ENCODE results near the gene WFDC1. TPM values are rescaled to one million over a fixed set of nuclear protein-coding genes. Genes with fewer than 3 reads are reported as not detected.
"Not testable (repeated sequence)": the region's sequence is repeated elsewhere in the genome, so short reads cannot be mapped to it uniquely, and the experiment has no call there.

WFDC1 gene
- total RNA-seq, 1 donor from 2014 or later, result 0.34 TPM

DNA sequence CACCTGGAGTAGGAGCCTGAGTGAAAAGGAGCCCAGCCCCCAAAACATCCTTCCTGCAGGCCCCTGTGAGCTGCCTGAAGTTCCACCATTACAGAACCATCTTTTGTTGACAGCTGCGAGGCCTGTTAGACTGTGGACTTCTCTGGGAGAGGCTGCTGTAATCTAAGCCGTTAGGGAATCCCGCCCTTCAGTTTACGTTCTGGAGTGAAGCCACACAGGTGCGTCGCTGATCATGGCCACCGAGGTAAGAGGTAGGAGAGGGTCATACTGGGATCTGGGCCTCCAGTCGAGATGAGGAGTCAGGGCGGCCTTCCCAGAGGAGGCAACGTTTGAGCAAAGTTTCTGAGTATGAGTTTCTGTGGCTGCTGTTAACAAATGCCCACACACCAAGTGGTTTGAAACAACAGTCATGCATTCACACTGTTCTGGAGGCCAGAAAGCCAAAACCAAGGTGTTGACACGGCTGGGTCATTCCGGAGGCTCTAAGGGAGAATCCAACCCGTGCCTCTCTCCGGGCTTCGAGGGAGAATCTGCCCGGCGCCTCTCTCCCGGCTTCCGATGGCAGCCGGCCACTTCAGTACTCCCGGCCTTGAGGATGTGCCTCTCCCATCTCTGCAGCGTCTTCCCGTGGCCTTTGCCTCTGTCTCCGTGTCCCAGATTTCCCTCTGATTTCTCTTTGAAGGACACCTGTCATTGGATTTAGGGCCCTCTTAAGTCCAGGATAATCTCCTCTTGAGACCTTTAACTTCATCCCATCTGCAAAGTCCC is 47.0 kb downstream of the WFDC1 start:
- TF ChIP-seq, protein P1, sequence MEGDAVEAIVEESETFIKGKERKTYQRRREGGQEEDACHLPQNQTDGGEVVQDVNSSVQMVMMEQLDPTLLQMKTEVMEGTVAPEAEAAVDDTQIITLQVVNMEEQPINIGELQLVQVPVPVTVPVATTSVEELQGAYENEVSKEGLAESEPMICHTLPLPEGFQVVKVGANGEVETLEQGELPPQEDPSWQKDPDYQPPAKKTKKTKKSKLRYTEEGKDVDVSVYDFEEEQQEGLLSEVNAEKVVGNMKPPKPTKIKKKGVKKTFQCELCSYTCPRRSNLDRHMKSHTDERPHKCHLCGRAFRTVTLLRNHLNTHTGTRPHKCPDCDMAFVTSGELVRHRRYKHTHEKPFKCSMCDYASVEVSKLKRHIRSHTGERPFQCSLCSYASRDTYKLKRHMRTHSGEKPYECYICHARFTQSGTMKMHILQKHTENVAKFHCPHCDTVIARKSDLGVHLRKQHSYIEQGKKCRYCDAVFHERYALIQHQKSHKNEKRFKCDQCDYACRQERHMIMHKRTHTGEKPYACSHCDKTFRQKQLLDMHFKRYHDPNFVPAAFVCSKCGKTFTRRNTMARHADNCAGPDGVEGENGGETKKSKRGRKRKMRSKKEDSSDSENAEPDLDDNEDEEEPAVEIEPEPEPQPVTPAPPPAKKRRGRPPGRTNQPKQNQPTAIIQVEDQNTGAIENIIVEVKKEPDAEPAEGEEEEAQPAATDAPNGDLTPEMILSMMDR (IDR thresholded peaks at IDR 0.05; ENCODE audit: insufficient read depth, low read depth, low read length), result no peak
- TF ChIP-seq EZH2 (IDR thresholded peaks at IDR 0.05; ENCODE audit: insufficient read depth, low read length), result no peak
- no peaks in the 10 kb centered on the region for H3K36me3 ChIP-seq (ENCODE audit: insufficient read depth, low read length)
- H3K4me2 ChIP-seq (ENCODE audit: low read length), result no peak overlapping the region
- H3K4me3 ChIP-seq (ENCODE audit: insufficient read depth, low read depth, low read length), result no peak overlapping the region
- no peak for FAIRE-seq
- H3K9me3 ChIP-seq (ENCODE audit: insufficient read depth, low read depth, low read length), result no peaks in the 10 kb centered on the region
- H3K4me3 Mint-ChIP-seq (ENCODE audit: unreplicated experiment), result no peak overlapping the region
- H3K27ac ChIP-seq (ENCODE audit: low read depth, low read length), result no peak overlapping the region
- H3K36me3 Mint-ChIP-seq (ENCODE audit: low read depth, unreplicated experiment), result peaks cover 2% of the 10 kb centered on the region
- peaks cover 43% of the 10 kb centered on the region for H3K27me3 Mint-ChIP-seq (ENCODE audit: low read depth, unreplicated experiment)
- H2AFZ ChIP-seq (ENCODE audit: low read depth, low read length), result no peak overlapping the region
- no peak overlapping the region for H3K27ac Mint-ChIP-seq (ENCODE audit: unreplicated experiment)
- no peaks in the 10 kb centered on the region for H3K9me3 Mint-ChIP-seq (ENCODE audit: unreplicated experiment)
- DNase-seq (ENCODE audit: low read depth), result no peak
- H3K4me1 ChIP-seq (ENCODE audit: insufficient read depth, low read length), result no peaks in the 10 kb centered on the region
- no peak overlapping the region for H3K9ac ChIP-seq (ENCODE audit: low read length)
- H4K20me1 ChIP-seq (ENCODE audit: insufficient read depth, low read length), result no peaks in the 10 kb centered on the region
- no peaks in the 10 kb centered on the region for H3K4me1 Mint-ChIP-seq (ENCODE audit: low read depth, unreplicated experiment)
- H3K79me2 ChIP-seq (ENCODE audit: insufficient read depth, low read length), result no peaks in the 10 kb centered on the region
- H3K27me3 ChIP-seq (ENCODE audit: insufficient read depth, low read length), result peaks cover 15% of the 10 kb centered on the region

DNA sequence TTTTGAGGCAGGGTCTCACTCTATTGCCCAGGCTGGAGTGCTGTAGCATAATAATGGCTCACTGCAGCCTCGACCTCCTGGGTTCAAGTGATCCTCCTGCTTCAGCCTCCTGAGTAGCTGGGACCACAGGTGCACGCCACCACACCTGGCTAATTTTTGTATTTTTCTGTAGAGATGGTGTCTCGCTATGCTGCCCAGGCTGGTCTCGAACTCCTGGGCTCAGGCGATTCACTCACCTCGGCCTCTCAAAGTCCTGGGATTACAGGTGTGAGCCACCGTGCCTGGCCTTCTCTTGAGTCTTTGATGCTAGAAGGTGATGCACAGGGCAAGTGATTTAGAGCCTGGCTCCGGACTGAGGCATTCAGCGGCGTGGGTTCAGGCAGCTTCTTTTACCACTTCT is 49.1 kb downstream of the WFDC1 start:
- not testable (repeated sequence) for FAIRE-seq; H3K4me1 Mint-ChIP-seq (ENCODE audit: low read depth, unreplicated experiment); H3K27ac ChIP-seq (ENCODE audit: low read depth, low read length); H4K20me1 ChIP-seq (ENCODE audit: insufficient read depth, low read length); H3K4me3 Mint-ChIP-seq (ENCODE audit: unreplicated experiment); H3K9me3 ChIP-seq (ENCODE audit: insufficient read depth, low read depth, low read length); H3K4me1 ChIP-seq (ENCODE audit: insufficient read depth, low read length); H3K36me3 ChIP-seq (ENCODE audit: insufficient read depth, low read length); H2AFZ ChIP-seq (ENCODE audit: low read depth, low read length); H3K36me3 Mint-ChIP-seq (ENCODE audit: low read depth, unreplicated experiment); H3K27ac Mint-ChIP-seq (ENCODE audit: unreplicated experiment); H3K4me2 ChIP-seq (ENCODE audit: low read length); H3K79me2 ChIP-seq (ENCODE audit: insufficient read depth, low read length); DNase-seq (ENCODE audit: low read depth); H3K9me3 Mint-ChIP-seq (ENCODE audit: unreplicated experiment); H3K9ac ChIP-seq (ENCODE audit: low read length); H3K4me3 ChIP-seq (ENCODE audit: insufficient read depth, low read depth, low read length)
- peaks cover 46% of the 10 kb centered on the region for H3K27me3 Mint-ChIP-seq (ENCODE audit: low read depth, unreplicated experiment)
- peaks cover 16% of the 10 kb centered on the region for H3K27me3 ChIP-seq (ENCODE audit: insufficient read depth, low read length)

DNA sequence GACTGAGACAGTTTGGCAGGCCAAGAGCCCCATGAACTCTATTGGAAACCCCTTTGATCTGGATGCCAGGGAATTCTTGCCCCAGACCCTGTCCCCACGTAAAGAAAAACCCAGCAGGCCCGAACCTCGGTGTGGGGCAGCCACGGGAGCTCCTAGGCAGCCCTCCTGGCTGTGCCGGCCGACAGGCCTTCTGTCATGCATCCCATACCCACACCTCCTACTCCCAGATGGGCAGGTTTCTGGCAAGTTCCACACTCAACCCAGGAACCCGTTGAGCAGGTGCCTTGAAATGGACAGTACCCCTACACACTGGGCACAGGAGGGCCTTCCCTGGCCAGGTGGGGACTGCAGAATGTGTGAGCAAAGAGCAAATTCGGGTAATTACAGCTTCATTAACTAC is 50.1 kb downstream of the WFDC1 start:
- Mint-ChIP-seq H3K4me1 (ENCODE audit: low read depth, unreplicated experiment) (no peaks in the 10 kb centered on the region), H3K9me3 (ENCODE audit: unreplicated experiment) (no peaks in the 10 kb centered on the region), H3K27ac (ENCODE audit: unreplicated experiment) (no peak overlapping the region), H3K27me3 (ENCODE audit: low read depth, unreplicated experiment) (peaks cover 43% of the 10 kb centered on the region), H3K36me3 (ENCODE audit: low read depth, unreplicated experiment) (peaks cover 2% of the 10 kb centered on the region), H3K4me3 (ENCODE audit: unreplicated experiment) (no peak overlapping the region)
- H3K9ac ChIP-seq (ENCODE audit: low read length), result no peak overlapping the region
- H3K4me2 ChIP-seq (ENCODE audit: low read length), result no peak overlapping the region
- no peak for TF ChIP-seq EZH2 (IDR thresholded peaks at IDR 0.05; ENCODE audit: insufficient read depth, low read length)
- TF ChIP-seq, protein P1 (IDR thresholded peaks at IDR 0.05; ENCODE audit: insufficient read depth, low read depth, low read length), result no peak
- H3K4me1 ChIP-seq (ENCODE audit: insufficient read depth, low read length), result no peaks in the 10 kb centered on the region
- H3K27me3 ChIP-seq (ENCODE audit: insufficient read depth, low read length), result peaks cover 11% of the 10 kb centered on the region
- no peaks in the 10 kb centered on the region for H3K36me3 ChIP-seq (ENCODE audit: insufficient read depth, low read length)
- H3K9me3 ChIP-seq (ENCODE audit: insufficient read depth, low read depth, low read length), result no peaks in the 10 kb centered on the region
- H4K20me1 ChIP-seq (ENCODE audit: insufficient read depth, low read length), result no peaks in the 10 kb centered on the region
- no peak overlapping the region for H3K4me3 ChIP-seq (ENCODE audit: insufficient read depth, low read depth, low read length)
- H3K27ac ChIP-seq (ENCODE audit: low read depth, low read length), result no peak overlapping the region
- H2AFZ ChIP-seq (ENCODE audit: low read depth, low read length), result no peak overlapping the region
- no peak for DNase-seq (ENCODE audit: low read depth)
- FAIRE-seq, result no peak
- no peaks in the 10 kb centered on the region for H3K79me2 ChIP-seq (ENCODE audit: insufficient read depth, low read length)

Data from astrocyte (in vitro differentiated cells and primary cell).